ENCODE results near the gene MFSD2A.

GRCh38 chr1:39977202-39977601 lies 22.3 kb downstream of the MFSD2A start:
- no peak for TF ChIP-seq SIN3A (IDR thresholded peaks at IDR 0.05; ENCODE audit: low read depth)
- no peak for TF ChIP-seq POLR2A (IDR thresholded peaks at IDR 0.05; ENCODE audit: borderline replicate concordance, extremely low read depth, insufficient read depth, insufficient read length)
- TF ChIP-seq ATF3 (IDR thresholded peaks at IDR 0.05), result no peak
- TF ChIP-seq CTCF (IDR thresholded peaks at IDR 0.05 in 2 of 3, conservative IDR thresholded peaks at IDR 0.05 in 1 of 3; ENCODE audit: borderline replicate concordance in 1 of 3, insufficient read depth in 1 of 3, low read depth in 2 of 3, low read length in 2 of 3), result no peak
- TF ChIP-seq JUND (IDR thresholded peaks at IDR 0.05), result no peak
- TF ChIP-seq MAX (IDR thresholded peaks at IDR 0.05), result no peak
- TF ChIP-seq POLR2AphosphoS5 (IDR thresholded peaks at IDR 0.05; ENCODE audit: low read depth, low read length), result no peak
- no peak for TF ChIP-seq RAD21 (IDR thresholded peaks at IDR 0.05; ENCODE audit: low read depth)
- TF ChIP-seq SP1 (IDR thresholded peaks at IDR 0.05; ENCODE audit: low read depth), result no peak
- TF ChIP-seq YY1 (IDR thresholded peaks at IDR 0.05; ENCODE audit: extremely low read depth, insufficient replicate concordance, low read depth, low read length), result no peak
- no peak for TF ChIP-seq CEBPB (IDR thresholded peaks at IDR 0.05; ENCODE audit: low read depth)
